ENCODE results near the gene SKP1. TPM values are rescaled to one million over a fixed set of nuclear protein-coding genes. Genes with fewer than 3 reads are reported as not detected.

Gene SKP1
- 253 and 316 TPM in 2 replicates for total RNA-seq

DNA sequence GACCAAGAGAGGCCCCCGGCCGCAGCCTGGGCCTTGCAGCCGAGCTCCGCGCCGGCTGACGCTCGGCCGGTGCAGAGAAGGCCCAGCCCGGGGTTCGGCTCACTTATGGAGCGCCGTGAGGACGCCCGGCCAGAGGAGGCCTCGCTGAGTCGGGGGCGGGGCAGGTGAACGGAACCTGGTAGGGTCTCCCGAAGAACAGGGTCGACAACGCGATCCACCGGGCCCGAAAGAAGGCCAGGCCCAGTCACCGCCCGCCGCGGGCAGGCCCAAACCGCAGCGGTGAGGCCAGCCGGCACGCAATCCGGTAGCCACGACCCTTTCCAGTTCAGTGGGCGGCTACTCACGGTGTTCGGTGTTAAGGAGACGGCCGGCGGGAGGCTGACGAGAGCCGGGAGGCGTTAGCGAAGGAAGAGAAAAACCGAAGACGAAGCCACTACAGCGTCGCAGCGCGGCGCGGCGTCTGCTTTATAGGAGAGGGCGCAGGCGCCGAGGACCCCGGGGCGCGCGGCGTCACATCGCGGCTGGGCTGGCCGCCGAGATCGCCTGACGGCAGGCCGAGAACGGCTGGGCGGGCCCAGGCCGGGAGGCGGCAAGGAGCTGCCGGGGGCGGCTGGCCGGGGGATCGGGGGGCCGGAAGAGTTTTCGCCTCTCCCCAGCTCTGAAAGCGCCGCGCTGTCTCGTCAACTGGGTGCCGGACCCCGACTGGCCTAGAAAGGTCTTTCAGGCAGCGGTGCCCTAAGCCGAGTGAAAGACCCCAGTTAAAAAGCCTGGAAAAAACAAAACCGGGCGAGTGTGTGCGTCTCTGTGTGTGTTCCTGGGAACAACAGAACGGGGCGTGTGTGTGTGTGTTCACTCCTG is at the start of gene SKP1:
SKP1 (minus strand) TSS at position 440 of the 858 bp plus-strand sequence. CDS start 2,928 bp downstream, outside the sequence.

GRCh38 chr5:134225780-134226440 is 49.2 kb upstream of the SKP1 start, which contains the start of gene PPP2CA:
Gene PPP2CA, minus strand, starts transcription at chr5:134226073. Its CDS starts 212 bp downstream, at chr5:134225861.

DNA sequence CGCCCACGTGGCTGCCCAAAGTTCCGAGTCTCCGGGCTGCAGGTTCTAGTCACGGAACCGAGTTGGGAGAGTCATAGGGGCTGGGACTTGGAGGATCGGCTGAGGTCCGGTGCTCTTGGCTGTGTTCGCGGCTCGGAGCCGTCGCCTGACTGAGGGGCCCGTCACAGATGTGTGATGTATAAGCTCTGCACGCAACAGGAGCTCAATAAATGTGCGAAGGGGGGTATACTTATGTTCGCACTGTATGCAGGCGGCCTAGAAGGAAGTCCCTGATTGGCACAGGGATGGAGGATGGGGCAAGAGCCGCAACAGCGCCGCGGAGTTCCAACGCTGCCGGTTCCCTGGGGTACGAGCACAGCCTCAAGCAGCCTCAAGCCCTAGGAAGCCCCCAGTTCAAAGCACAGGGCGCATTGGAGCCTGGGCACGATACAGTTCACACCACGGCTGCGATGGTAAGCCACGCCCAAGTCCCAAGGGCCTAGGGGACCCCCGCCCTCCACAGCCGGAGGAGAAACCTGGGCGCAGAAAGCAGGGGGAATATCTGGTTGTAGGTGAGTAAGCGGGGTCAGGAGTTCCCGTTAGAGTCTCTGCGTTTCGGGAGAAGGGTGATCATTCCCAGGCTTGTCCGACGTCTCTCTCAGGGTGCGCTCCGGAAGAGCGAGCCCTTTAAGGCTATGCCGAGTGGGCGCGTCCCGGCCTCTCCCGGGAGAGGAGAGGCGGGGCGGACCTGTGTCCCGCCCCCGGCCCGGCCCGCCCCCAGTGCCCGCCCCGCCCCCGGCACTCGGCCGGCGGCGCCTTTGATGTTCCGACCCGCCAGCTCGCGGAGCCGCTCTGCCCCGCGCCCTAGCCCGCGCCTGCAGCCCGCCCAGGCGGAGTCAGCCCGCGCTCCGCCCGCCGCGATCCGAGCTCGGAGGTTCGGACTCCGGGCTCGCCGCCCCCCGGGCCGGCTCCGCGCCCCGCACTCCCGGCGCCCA is 62.6 kb downstream of the SKP1 start, which contains the start of gene TCF7:
TCF7 (plus strand) TSS at position 780 of the 974 bp plus-strand sequence. CDS start 226 bp downstream, outside the sequence.

Other genes with a start within 250 kb of the SKP1 start
- gene C5orf15, start 208.3 kb downstream of the SKP1 start, total RNA-seq = 29.3 and 55.7 TPM in 2 replicates
- 189 and 228 TPM in 2 replicates for gene VDAC1, start 172.0 kb downstream of the SKP1 start, total RNA-seq
- gene TCF7, start 62.3 kb downstream of the SKP1 start, total RNA-seq = 2.8 and 3.9 TPM in 2 replicates
- gene PPP2CA, start 49.1 kb upstream of the SKP1 start, total RNA-seq = 54.9 and 67.4 TPM in 2 replicates
- gene CDKL3, start 190.2 kb upstream of the SKP1 start, total RNA-seq = 1.1 and 3.2 TPM in 2 replicates
- gene UBE2B, start 194.6 kb upstream of the SKP1 start, total RNA-seq = 10.7 and 22.2 TPM in 2 replicates
- 12.2 and 29.6 TPM in 2 replicates for gene CDKN2AIPNL, start 234.9 kb upstream of the SKP1 start, total RNA-seq